ENCODE measurements around the gene FGFBP3.

- TF ChIP-seq GATA3 (IDR thresholded peaks at IDR 0.05; ENCODE audit: low read depth, low read length), result no peak
- TF ChIP-seq GATA2 (IDR thresholded peaks at IDR 0.05; ENCODE audit: low read depth, low read length), result no peak
Measured at GRCh38 chr10:91953600-91954160, 44.4 kb upstream of the FGFBP3 start.

Data from SH-SY5Y (cell line).